Mucosa of descending colon (tissue), 3 donors: ENCODE measurements around the gene BMP6. TPM values are rescaled to one million over a fixed set of nuclear protein-coding genes. Genes with fewer than 3 reads are reported as not detected.
"Not testable (repeated sequence)": the region's sequence is repeated elsewhere in the genome, so short reads cannot be mapped to it uniquely, and the experiment has no call there.

Experiments
- ATAC-seq: fragments of 200-7000 bp; cut with Tn5 transposase; one replicate; pipeline ENCODE4 v1.9.1; 2020; ENCODE audit warnings: mild to moderate bottlenecking, moderate library complexity
- DNase-seq, 3 donors: peaks; one replicate each; pipeline ENCODE4 v3.0.0-alpha.2; 2020
- H3K36me3 ChIP-seq: fragments of 200-600 bp; one replicate; pipeline ENCODE4 v1.8.0; 2021; ENCODE audit warnings: low read depth, mild to moderate bottlenecking
- H3K4me1 ChIP-seq: fragments of 200-600 bp; one replicate; pipeline ENCODE4 v1.8.0; 2021; ENCODE audit warnings: low read depth, mild to moderate bottlenecking
- H3K4me3 ChIP-seq: fragments of 200-600 bp; one replicate; pipeline ENCODE4 v1.8.0; 2021; ENCODE audit warnings: mild to moderate bottlenecking
- H3K9me3 ChIP-seq: fragments of 200-600 bp; one replicate; pipeline ENCODE4 v1.8.0; 2021; ENCODE audit warnings: mild to moderate bottlenecking
- CTCF ChIP-seq: fragments of 200-600 bp; IDR thresholded peaks from one replicate; pipeline ENCODE4 v1.8.0; 2022; ENCODE audit warnings: antibody characterized with exemption, mild to moderate bottlenecking
- intact Hi-C, 2 donors: fragments of 100-400 bp; cut with DNase I in 1 of 2; cut with micrococcal nuclease in 1 of 2; formaldehyde crosslinking; loops; one replicate each; pipeline versions ENCODE4 v1.11.0 to v1.11.1; 2022; cut with DNase I, micrococcal nuclease
- total RNA-seq, 3 donors: library from RNA; stranded (reverse); fragmentation: NEBNext Ultra II Directional in 2 of 3; extraction: Animal tissue kit (Norgen Biotek cat#: 25700) in 2 of 3; gene quantifications; one replicate each; pipeline versions ENCODE4 v1.2.1 to v1.2.4, GENCODE V29; 2021 to 2023
- donor health status: DM: no; HTN: no; CAD: no; lungs with moderate emphysema.
- donor health status: DM: no; HTN: no; CAD: no.
- donor health status: DM: no; HTN: yes; CAD: no.

BMP6 gene
- total RNA-seq, 3 donors from 2014 or later, result 0.55 to 1.9 (median 0.98) TPM

GRCh38 chr6:7813193-7813592 lies 87.3 kb downstream of the BMP6 start:
- no peaks in the 10 kb centered on the region for H3K4me1 ChIP-seq

GRCh38 chr6:7813704-7814103 lies 87.8 kb downstream of the BMP6 start:
- ATAC-seq (no peak), DNase-seq (no peak)
- intact Hi-C loops, result no loop called here
- H3K9me3 ChIP-seq, result no peaks in the 10 kb centered on the region
- no peaks in the 10 kb centered on the region for H3K36me3 ChIP-seq
- no peaks in the 10 kb centered on the region for H3K4me1 ChIP-seq
- no peak for TF ChIP-seq CTCF
- no peak overlapping the region for H3K4me3 ChIP-seq

More at GRCh38 chr6:7813193-7813592, 87.3 kb downstream of the BMP6 start:
- DNase-seq, result no peak
- no peak overlapping the region for H3K4me3 ChIP-seq
- intact Hi-C loops, result no loop called here
- no peak for TF ChIP-seq CTCF
- ATAC-seq, result no peak
- no peaks in the 10 kb centered on the region for H3K9me3 ChIP-seq
- no peaks in the 10 kb centered on the region for H3K36me3 ChIP-seq

- TF ChIP-seq CTCF, result no peak
- Histone ChIP-seq H3K4me1 (no peaks in the 10 kb centered on the region), H3K36me3 (no peaks in the 10 kb centered on the region), H3K4me3 (no peak overlapping the region), H3K9me3 (no peaks in the 10 kb centered on the region)
- intact Hi-C loops, result no loop called here
- ATAC-seq, result no peak
- DNase-seq, result no peak
Observed at GRCh38 chr6:7815716-7816115, 89.8 kb downstream of the BMP6 start.

GRCh38 chr6:7817184-7817583 lies 91.3 kb downstream of the BMP6 start:
- ATAC-seq, H3K36me3 ChIP-seq, H3K4me1 ChIP-seq, intact Hi-C loops, H3K4me3 ChIP-seq, H3K9me3 ChIP-seq, DNase-seq: not testable (repeated sequence)

- TF ChIP-seq CTCF, result no peak
- Histone ChIP-seq H3K4me3 (no peak overlapping the region), H3K9me3 (no peaks in the 10 kb centered on the region), H3K4me1 (no peaks in the 10 kb centered on the region), H3K36me3 (no peaks in the 10 kb centered on the region)
- intact Hi-C loops, result no loop called here
- ATAC-seq (no peak), DNase-seq (no peak)
Observed at GRCh38 chr6:7818257-7819214, 92.6 kb downstream of the BMP6 start.

- no peaks in the 10 kb centered on the region for H3K4me1 ChIP-seq
Observed at GRCh38 chr6:7819431-7820015, 93.6 kb downstream of the BMP6 start.

More at GRCh38 chr6:7819431-7820015, 93.6 kb downstream of the BMP6 start:
- intact Hi-C loops, result no loop called here
- DNase-seq, result no peak
- TF ChIP-seq CTCF, result no peak
- H3K9me3 ChIP-seq, result no peaks in the 10 kb centered on the region
- no peaks in the 10 kb centered on the region for H3K36me3 ChIP-seq
- H3K4me3 ChIP-seq, result no peak overlapping the region
- no peak for ATAC-seq
